Lower lobe of right lung (tissue), 2 donors: ENCODE measurements around the gene PAQR4. TPM values are rescaled to one million over a fixed set of nuclear protein-coding genes. Genes with fewer than 3 reads are reported as not detected.

Experiments used
- ATAC-seq, 2 donors: fragments of 200-7000 bp; cut with Tn5 transposase; one replicate each; pipeline ENCODE4 v1.9.1; 2020 to 2022; ENCODE audit warnings: mild to moderate bottlenecking in 2 of 2, moderate library complexity in 2 of 2
- DNase-seq: peaks from one replicate; pipeline ENCODE4 v3.0.0-alpha.2; 2020
- H3K27ac ChIP-seq: fragments of 200-600 bp; one replicate; pipeline ENCODE4 v1.8.0; 2022
- H3K27me3 ChIP-seq: fragments of 200-600 bp; one replicate; pipeline ENCODE4 v1.8.0; 2022; ENCODE audit warnings: low read depth
- H3K36me3 ChIP-seq: fragments of 200-600 bp; one replicate; pipeline ENCODE4 v1.8.0; 2022; ENCODE audit warnings: mild to moderate bottlenecking
- H3K4me1 ChIP-seq: fragments of 200-600 bp; one replicate; pipeline ENCODE4 v1.8.0; 2022
- H3K4me3 ChIP-seq: fragments of 200-600 bp; one replicate; pipeline ENCODE4 v1.8.0; 2022; ENCODE audit warnings: mild to moderate bottlenecking
- H3K9me3 ChIP-seq: fragments of 200-600 bp; one replicate; pipeline ENCODE4 v1.8.0; 2022
- CTCF ChIP-seq: fragments of 200-600 bp; IDR thresholded peaks from one replicate; pipeline ENCODE4 v1.8.0; 2022; ENCODE audit warnings: antibody characterized with exemption, mild to moderate bottlenecking
- intact Hi-C: fragments of 100-400 bp; cut with DNase I; formaldehyde crosslinking; loops from one replicate; pipeline ENCODE4 v1.11.0; 2022
- total RNA-seq: library from RNA; stranded (reverse); fragmentation: NEBNext Ultra II Directional; extraction: Animal tissue kit (Norgen Biotek cat#: 25700); gene quantifications from one replicate; pipeline ENCODE4 v1.2.1, GENCODE V29; 2021
- donor health status: DM: no; HTN: yes; CAD: no; lungs with severe emphysema.

Gene PAQR4
- total RNA-seq, 1 donor from 2014 or later, result 10.8 TPM

DNA sequence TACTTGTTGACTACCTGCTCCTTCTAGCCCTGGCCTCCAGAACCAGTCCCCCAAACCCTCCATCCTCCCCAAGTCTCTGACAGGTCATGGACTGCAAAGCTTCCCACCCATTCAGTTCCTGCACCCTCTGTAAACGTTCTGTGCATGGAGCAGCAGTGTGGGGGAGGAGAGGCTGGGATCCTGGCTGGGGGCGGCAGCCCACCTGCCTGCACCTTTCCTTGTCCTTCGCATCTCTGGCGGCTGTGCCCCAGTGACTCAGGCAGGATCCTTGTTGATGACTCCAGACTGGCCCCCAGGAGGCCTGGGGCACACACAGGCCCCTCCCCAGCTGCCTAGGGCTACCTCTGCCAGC is 12.7 kb downstream of the PAQR4 start:
- H3K27me3 ChIP-seq, result peaks cover 5% of the 10 kb centered on the region
- no peak for ATAC-seq
- no peaks in the 10 kb centered on the region for H3K9me3 ChIP-seq
- TF ChIP-seq CTCF, result no peak
- DNase-seq, result no peak
- no peaks in the 10 kb centered on the region for H3K36me3 ChIP-seq
- peaks cover 33% of the 10 kb centered on the region for H3K4me1 ChIP-seq
- H3K4me3 ChIP-seq, result no peak overlapping the region
- intact Hi-C loops, result no loop called here
- H3K27ac ChIP-seq, result no peak overlapping the region

DNA sequence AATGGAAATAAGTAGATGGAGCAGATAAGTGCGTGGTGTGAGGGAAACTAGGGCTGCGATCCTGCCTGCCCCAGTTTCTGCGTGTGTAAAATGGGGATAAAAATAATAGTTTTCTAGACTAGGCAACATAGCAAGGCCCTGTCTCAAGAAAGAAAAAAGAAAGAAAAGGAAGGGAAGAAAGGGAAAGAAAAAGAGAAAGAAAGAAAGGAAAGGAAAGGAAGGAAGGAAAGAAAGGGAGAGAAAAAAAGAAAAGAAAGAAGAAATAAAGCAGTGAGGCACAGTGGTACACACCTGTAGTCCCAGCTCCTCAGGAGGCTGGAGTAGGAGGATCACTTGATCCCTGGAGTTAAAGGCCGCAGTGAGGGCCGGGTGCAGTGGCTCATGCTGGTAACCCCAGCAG is 13.3 kb downstream of the PAQR4 start:
- no peak for TF ChIP-seq CTCF
- Histone ChIP-seq H3K36me3 (no peaks in the 10 kb centered on the region), H3K27me3 (peaks cover 9% of the 10 kb centered on the region), H3K27ac (no peak overlapping the region), H3K4me3 (no peak overlapping the region), H3K9me3 (no peaks in the 10 kb centered on the region), H3K4me1 (peaks cover 33% of the 10 kb centered on the region)
- DNase-seq, result no peak
- intact Hi-C loops, result no loop called here
- no peak for ATAC-seq

- Histone ChIP-seq H3K4me1 (peaks cover 26% of the 10 kb centered on the region), H3K4me3 (peak overlapping the region; percentile 37), H3K27ac (no peak overlapping the region), H3K9me3 (no peaks in the 10 kb centered on the region), H3K36me3 (no peaks in the 10 kb centered on the region), H3K27me3 (peaks cover 14% of the 10 kb centered on the region)
- peak; percentile 88 for DNase-seq
- TF ChIP-seq CTCF, result peak; percentile 95
- intact Hi-C loops, result no loop called here
- peak; percentile 76 to 78 for ATAC-seq
These were observed 14.6 kb downstream of the PAQR4 start for GRCh38 chr16:2983706-2984136.

DNA sequence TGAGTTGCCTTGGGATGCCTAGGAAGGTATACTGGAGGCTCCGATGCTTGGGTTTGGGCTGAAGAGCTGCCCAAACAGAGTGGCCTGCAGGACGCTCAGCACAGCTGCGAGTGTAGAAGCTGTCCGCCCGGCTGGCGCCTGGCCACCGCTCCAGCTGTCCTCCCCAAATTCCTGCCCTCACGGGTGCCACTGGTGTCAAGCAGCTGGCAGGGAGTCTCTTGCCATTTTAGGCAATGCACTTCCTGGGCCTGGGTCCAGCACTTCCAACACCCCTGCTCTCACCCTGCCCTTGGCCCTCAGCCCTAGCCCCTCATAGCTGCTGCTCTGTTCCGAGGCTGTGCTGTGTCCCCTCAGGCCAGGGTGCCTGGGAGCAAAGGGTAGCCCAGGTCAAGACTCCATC is 16.3 kb downstream of the PAQR4 start:
- H3K36me3 ChIP-seq, result no peaks in the 10 kb centered on the region
- no peak overlapping the region for H3K4me3 ChIP-seq
- intact Hi-C loops, result no loop called here
- peaks cover 17% of the 10 kb centered on the region for H3K4me1 ChIP-seq
- TF ChIP-seq CTCF, result no peak
- ATAC-seq (no peak), DNase-seq (no peak)
- no peaks in the 10 kb centered on the region for H3K9me3 ChIP-seq
- no peak overlapping the region for H3K27ac ChIP-seq
- H3K27me3 ChIP-seq, result peaks cover 9% of the 10 kb centered on the region

- intact Hi-C loops, result no loop called here
- no peak for DNase-seq
- no peak for ATAC-seq
These were observed 16.8 kb downstream of the PAQR4 start for GRCh38 chr16:2985893-2986355.

More at GRCh38 chr16:2985893-2986355, 16.8 kb downstream of the PAQR4 start:
- no peaks in the 10 kb centered on the region for H3K9me3 ChIP-seq
- TF ChIP-seq CTCF, result no peak
- peaks cover 9% of the 10 kb centered on the region for H3K27me3 ChIP-seq
- H3K27ac ChIP-seq, result no peak overlapping the region
- peaks cover 14% of the 10 kb centered on the region for H3K4me1 ChIP-seq
- H3K4me3 ChIP-seq, result no peak overlapping the region
- H3K36me3 ChIP-seq, result no peaks in the 10 kb centered on the region
